Measurements from ENCODE around the gene OSBPL2.

- TF ChIP-seq CTCF (IDR thresholded peaks at IDR 0.05) (no peak), POLR2A (IDR thresholded peaks at IDR 0.05) (no peak)
Observed at GRCh38 chr20:62305149-62305764, 66.9 kb downstream of the OSBPL2 start.

Data from esophagus squamous epithelium (tissue), 4 donors.